GM12891 (cell line): Measurements from ENCODE around the gene NEUROG3. TPM values are rescaled to one million over a fixed set of nuclear protein-coding genes. Genes with fewer than 3 reads are reported as not detected.

Source experiments
- DNase-seq: peaks from one replicate; pipeline ENCODE4 v3.0.0; 2011; ENCODE audit warnings: low spot score; ENCODE audit not compliant: insufficient read length
- FAIRE-seq: peaks from 2 replicates; lab custom pipeline; 2011; peaks lifted over from hg19 to GRCh38; lab: Jason Lieb, UNC
- PAX5 ChIP-seq: IDR thresholded peaks from 2 replicates; pipeline ENCODE4 v1.6.1; 2011; ENCODE audit warnings: low read length, moderate library complexity, mild to moderate bottlenecking; ENCODE audit not compliant: insufficient read depth, severe bottlenecking
- POLR2A ChIP-seq: IDR thresholded peaks from 2 replicates; pipeline ENCODE4 v1.6.1; 2011; ENCODE audit warnings: low read depth, low read length, control low read depth
- POLR2AphosphoS5 ChIP-seq: IDR thresholded peaks from 2 replicates; pipeline ENCODE4 v1.6.1; 2011; ENCODE audit warnings: low read depth, low read length, control low read depth
- POU2F2 ChIP-seq: IDR thresholded peaks from 2 replicates; pipeline ENCODE4 v1.6.1; 2011; ENCODE audit warnings: low read depth, mild to moderate bottlenecking, control low read depth, low read length, moderate library complexity
- SPI1 ChIP-seq: IDR thresholded peaks from 2 replicates; pipeline ENCODE4 v1.6.1; 2011; ENCODE audit warnings: low read depth, low read length, control low read depth
- TAF1 ChIP-seq: IDR thresholded peaks from 2 replicates; pipeline ENCODE4 v1.6.1; 2011; ENCODE audit warnings: low read depth, low read length, control low read depth
- polyA plus RNA-seq: library from polyadenylated mRNA; unstranded; fragments of >200 nt; gene quantifications from one replicate; pipeline ENCODE4 v1.2.1, GENCODE V29; 2012; ENCODE audit warnings: low read depth, missing spikeins, inconsistent platforms; ENCODE audit not compliant: missing spikeins

The NEUROG3 gene
- polyA plus RNA-seq = not detected

DNA sequence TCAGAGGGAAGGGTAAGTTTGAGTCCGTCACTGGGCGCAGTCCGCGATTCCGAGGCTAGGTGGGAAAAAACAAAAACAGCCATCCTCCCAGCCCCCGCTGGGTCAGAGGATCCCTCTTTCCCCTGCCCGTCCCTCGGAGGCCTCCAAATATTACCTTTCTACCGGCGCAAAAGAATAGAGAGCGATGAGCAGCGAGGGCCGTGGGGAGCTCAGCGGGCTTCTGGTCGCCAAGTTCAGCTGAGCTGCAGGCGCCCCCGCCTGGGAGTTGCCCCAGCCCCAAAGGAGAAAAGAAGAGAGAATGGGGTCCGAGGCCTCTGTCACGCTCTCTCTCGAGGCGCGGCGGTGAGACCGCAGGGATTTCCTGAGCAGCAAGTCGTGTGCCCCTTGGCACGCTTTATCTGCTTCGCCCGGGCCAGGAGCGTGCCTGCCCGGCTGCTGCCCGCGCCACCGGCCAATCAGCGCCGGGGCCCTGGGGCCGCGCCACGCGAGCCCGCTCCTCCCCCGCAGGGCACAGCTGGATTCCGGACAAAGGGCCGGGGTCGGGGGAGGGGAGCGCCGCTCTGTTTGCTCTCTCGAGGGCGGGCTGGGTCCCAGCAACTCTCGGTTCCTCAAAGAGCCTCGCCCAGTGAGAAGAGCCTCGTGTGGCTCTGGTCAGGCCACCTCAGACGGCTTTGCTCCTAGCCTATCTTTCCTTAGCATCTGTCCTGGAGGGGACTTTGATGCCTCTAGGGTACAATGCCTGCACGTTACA is at the start of gene NEUROG3:
Gene NEUROG3, minus strand, starts transcription at position 367 of the 751 bp plus-strand sequence. CDS start 379 bp downstream, outside the sequence.
- peak; percentile 59 for TF ChIP-seq SPI1
- no peak for TF ChIP-seq TAF1
- no peak for FAIRE-seq
- peak; percentile 52 for DNase-seq

DNA sequence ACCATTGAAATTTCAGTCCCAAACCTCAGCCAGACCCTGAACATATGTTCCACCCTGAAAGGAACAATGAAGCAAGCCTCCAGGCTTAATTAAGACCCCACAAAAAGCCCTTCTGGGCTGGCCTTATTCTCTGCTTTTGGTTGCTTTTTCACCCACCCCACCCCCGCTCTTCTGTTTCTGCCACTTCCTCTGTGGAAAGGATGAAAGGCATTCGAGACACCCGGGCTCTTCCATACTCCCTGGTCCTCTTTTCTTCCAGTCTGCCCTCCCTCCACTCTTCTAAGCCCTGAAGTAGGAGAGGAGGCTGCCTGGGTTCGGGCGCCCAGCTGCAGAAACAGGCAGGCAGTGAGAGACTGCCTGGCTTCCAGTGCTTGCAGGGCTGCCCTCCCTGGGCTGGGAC is 47.4 kb upstream of the NEUROG3 start:
- TF ChIP-seq PAX5 (no peak), POU2F2 (no peak), POLR2AphosphoS5 (no peak)
- DNase-seq (no peak), FAIRE-seq (no peak)

GRCh38 chr10:69619626-69620025 is 46.4 kb upstream of the NEUROG3 start:
- TF ChIP-seq PAX5 = no peak
- no peak for TF ChIP-seq SPI1
- no peak for TF ChIP-seq POLR2AphosphoS5
- no peak for TF ChIP-seq POU2F2
- DNase-seq = no peak

GRCh38 chr10:69618746-69619145 is 45.5 kb upstream of the NEUROG3 start:
- FAIRE-seq (no peak), DNase-seq (no peak)
- TF ChIP-seq POU2F2 = no peak
- no peak for TF ChIP-seq TAF1
- TF ChIP-seq POLR2A = no peak
- no peak for TF ChIP-seq SPI1

More at GRCh38 chr10:69619626-69620025, 46.4 kb upstream of the NEUROG3 start:
- FAIRE-seq = no peak

DNA sequence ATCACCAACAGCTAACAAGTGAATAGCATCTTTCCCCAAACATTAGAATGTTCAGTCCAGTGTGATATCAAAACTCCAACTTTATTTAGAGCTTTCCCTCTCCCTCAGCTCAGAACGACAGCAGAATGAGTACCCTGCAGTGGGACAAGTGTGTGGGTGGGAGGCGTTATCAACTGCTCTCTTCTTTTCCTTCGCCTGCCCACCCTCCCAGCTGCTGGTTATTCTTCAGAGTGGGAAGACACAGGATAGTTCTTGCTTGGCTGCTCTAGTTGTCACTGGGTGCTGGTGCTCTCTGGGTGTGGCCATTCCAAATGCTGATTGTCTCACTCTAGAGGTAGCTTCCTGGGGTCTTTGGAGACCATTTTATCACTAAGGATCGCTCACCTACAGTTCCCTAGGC is 43.1 kb upstream of the NEUROG3 start:
- no peak for TF ChIP-seq POU2F2
- TF ChIP-seq POLR2A = no peak
- FAIRE-seq (no peak), DNase-seq (no peak)

- TF ChIP-seq POU2F2 = no peak
- TF ChIP-seq POLR2A = no peak
- TF ChIP-seq SPI1 = no peak
- no peak for TF ChIP-seq TAF1
- DNase-seq = no peak
- FAIRE-seq = no peak
Observed at GRCh38 chr10:69614130-69614529, 40.9 kb upstream of the NEUROG3 start.

DNA sequence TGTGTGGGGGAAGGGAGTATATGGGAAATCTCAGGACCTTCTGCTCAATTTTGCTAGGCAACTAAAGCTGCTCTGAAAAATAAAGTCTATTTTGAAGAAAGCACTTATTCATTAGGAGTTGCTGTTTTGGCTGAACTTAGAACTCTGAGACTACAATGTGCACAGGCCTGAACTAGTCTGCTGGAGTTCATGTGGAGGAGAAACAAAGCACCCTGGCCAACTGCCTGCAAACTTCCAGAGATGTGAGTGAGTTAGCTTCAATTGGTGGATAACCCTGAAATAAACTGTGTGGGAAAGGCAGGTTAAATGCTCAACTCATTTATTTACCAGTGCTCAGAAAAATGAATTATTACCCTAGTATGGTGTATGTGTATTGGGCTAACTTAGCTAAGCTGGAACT is 39.5 kb upstream of the NEUROG3 start:
- DNase-seq (no peak), FAIRE-seq (no peak)
- TF ChIP-seq PAX5 = no peak
- TF ChIP-seq POLR2A = no peak
- TF ChIP-seq POU2F2 = no peak
- no peak for TF ChIP-seq TAF1
- no peak for TF ChIP-seq POLR2AphosphoS5
- no peak for TF ChIP-seq SPI1

DNA sequence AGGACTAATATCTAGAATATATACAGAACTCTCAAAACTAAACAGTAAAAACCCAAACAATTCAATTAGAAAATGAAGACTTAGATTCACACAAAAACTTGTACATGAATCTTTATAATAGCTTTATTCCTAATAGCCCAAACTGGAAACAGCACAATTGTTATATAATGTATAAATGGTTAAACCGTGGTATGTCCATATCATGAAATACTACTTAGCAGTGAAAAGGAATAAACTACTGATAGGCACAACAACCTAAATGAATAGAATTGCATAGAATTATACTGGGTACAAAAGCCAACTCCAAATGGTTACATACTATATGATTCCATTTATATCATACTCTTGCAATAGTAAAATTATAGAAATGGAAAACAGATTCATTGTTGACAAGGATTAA is 35.9 kb upstream of the NEUROG3 start:
- no peak for DNase-seq
- TF ChIP-seq PAX5 = no peak
- no peak for FAIRE-seq

DNA sequence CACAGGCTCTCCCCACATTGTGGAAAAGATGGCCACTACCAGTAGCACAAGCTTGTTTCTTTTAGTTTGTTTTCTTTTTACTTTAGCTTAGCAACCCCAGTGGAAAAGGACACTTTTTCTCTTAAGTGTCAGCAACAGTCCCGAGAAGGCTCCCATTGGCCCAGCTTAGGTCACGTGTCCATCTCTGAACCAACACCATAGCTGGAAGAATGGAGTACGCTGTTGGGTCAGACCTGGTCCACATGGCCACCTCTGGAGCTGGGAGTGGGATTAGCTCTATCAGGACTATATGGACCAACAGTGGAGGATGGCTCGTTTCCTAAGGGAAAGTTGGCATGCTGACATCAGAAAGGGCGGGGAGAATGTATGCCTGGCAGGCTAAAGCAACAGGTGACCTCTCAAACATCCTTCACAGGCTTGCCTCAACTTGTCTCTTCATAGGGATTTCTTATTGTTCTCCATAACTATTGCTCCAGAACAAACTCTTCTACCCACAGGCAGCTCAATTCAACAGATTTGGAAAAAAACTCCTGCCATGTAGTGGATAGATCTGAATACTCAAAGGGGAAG is 27.6 kb upstream of the NEUROG3 start:
- no peak for DNase-seq
- no peak for FAIRE-seq
- no peak for TF ChIP-seq TAF1
- TF ChIP-seq SPI1 = no peak
- TF ChIP-seq POLR2AphosphoS5 = no peak
- TF ChIP-seq PAX5 = no peak
- no peak for TF ChIP-seq POLR2A
- no peak for TF ChIP-seq POU2F2

DNA sequence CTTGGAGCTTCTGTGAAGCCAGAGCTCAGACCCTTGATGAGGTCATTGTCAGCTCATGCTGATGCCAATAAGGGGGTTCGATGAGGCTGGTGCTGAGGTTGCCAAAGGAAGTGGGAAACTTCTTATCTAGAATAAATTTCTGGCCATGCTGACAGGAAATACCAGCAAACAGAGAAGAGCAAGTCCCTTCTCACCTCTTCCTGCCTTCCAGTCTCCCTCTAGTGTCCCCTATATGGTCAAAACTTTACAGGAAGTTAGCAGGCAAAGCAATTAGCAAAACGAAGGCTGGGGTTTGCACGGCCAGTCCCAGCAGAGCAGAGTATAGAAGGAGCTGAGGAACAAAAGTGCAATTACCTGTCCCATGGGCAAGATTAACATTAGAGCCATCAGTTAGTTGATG is 15.1 kb upstream of the NEUROG3 start:
- no peak for TF ChIP-seq POLR2AphosphoS5
- no peak for TF ChIP-seq POU2F2
- TF ChIP-seq POLR2A = no peak
- no peak for TF ChIP-seq TAF1
- no peak for TF ChIP-seq SPI1
- no peak for TF ChIP-seq PAX5
- FAIRE-seq (no peak), DNase-seq (no peak)
